A549 (cell line): ENCODE measurements around the gene TRAF1. TPM values are rescaled to one million over a fixed set of nuclear protein-coding genes. Genes with fewer than 3 reads are reported as not detected.
A peak's percentile ranks its signal among the peaks of the same experiment; 100 is the strongest.

ENCODE experiments used
- ATAC-seq, 2 experiments: fragments of 200-7000 bp in 1 of 2; fragments of >200 bp in 1 of 2; cut with Nextera tagmentation in 1 of 2; cut with Tn5 transposase in 1 of 2; 3 replicates each; pipeline versions ENCODE4 v1.8.0 to v1.9.1; 2018 to 2020; ENCODE audit warnings: mild to moderate bottlenecking in 1 of 2, moderate library complexity in 1 of 2
- CTCF ChIA-PET: fragments of 300-600 bp; sonication (Branson Sonifier 250); formaldehyde crosslinking; extraction: SDS; loops from one replicate; lab custom pipeline; 2021; ENCODE audit warnings: antibody characterized with exemption, inconsistent platforms; lab: Yijun Ruan, JAX
- POLR2A ChIA-PET: fragments of 350-600 bp; formaldehyde crosslinking; extraction: SDS; loops from one replicate; lab custom pipeline; 2021; ENCODE audit warnings: antibody characterized with exemption, inconsistent platforms; lab: Yijun Ruan, JAX
- DNase-seq, 2 experiments: peaks; one replicate each; pipeline versions ENCODE4 v3.0.0 to v3.0.0-alpha.2; 2011 to 2016; ENCODE audit warnings: low read depth in 1 of 2, low spot score in 1 of 2
- FAIRE-seq: peaks from 2 replicates; lab custom pipeline; 2011; peaks lifted over from hg19 to GRCh38; lab: Jason Lieb, UNC
- H3K27ac ChIP-seq, 2 experiments: fragments of >200 bp; sonication (Bioruptor Twin); formaldehyde crosslinking; 3 replicates each; pipeline ENCODE4 v1.5.1; 2016 to 2017
- H3K4me1 ChIP-seq: fragments of >200 bp; sonication (Bioruptor Twin); formaldehyde crosslinking; 3 replicates; pipeline ENCODE4 v1.6.1; 2016
- H3K4me2 ChIP-seq: fragments of >200 bp; sonication (Bioruptor Twin); formaldehyde crosslinking; 3 replicates; pipeline ENCODE4 v1.6.1; 2016
- H3K4me3 ChIP-seq: fragments of >200 bp; sonication (Bioruptor Twin); formaldehyde crosslinking; 3 replicates; pipeline ENCODE4 v1.5.1; 2016
- H3K9me3 ChIP-seq: fragments of >200 bp; sonication (Bioruptor Twin); formaldehyde crosslinking; 3 replicates; pipeline ENCODE4 v1.6.1; 2016
- CBX8 ChIP-seq: fragments of 200-600 bp; sonication (generic); IDR thresholded peaks from 2 replicates; pipeline ENCODE4 v1.6.1; 2016
- EHF ChIP-seq: fragments of 250-450 bp; sonication (Bioruptor Pico); IDR thresholded peaks from 2 replicates; pipeline ENCODE4 v1.5.0; 2020; ENCODE audit warnings: mild to moderate bottlenecking
- EP300 ChIP-seq, 2 experiments: fragments of >200 bp; sonication (Bioruptor Twin); formaldehyde crosslinking; IDR thresholded peaks; 2 replicates in 1 of 2; 3 replicates in 1 of 2; pipeline ENCODE4 v1.6.1; 2016 to 2017
- FOXS1 ChIP-seq: fragments of 250-450 bp; sonication (Bioruptor Pico); IDR thresholded peaks from 2 replicates; pipeline ENCODE4 v1.5.0; 2020; ENCODE audit warnings: mild to moderate bottlenecking, moderate library complexity
- HDAC2 ChIP-seq: fragments of 200-600 bp; sonication (generic); IDR thresholded peaks from 2 replicates; pipeline ENCODE4 v1.6.1; 2016
- HEYL ChIP-seq: fragments of 250-450 bp; sonication (Bioruptor Pico); IDR thresholded peaks from 2 replicates; pipeline ENCODE4 v1.8.0; 2021; ENCODE audit warnings: mild to moderate bottlenecking, moderate library complexity
- HMGXB4 ChIP-seq: fragments of 250-450 bp; sonication (Bioruptor Pico); IDR thresholded peaks from 2 replicates; pipeline ENCODE4 v1.5.0; 2021; ENCODE audit warnings: mild to moderate bottlenecking, moderate library complexity, borderline replicate concordance
- JUNB ChIP-seq: fragments of >200 bp; sonication (Bioruptor Twin); formaldehyde crosslinking; IDR thresholded peaks from 2 replicates; pipeline ENCODE4 v1.6.1; 2016
- MAFK ChIP-seq: fragments of 450-650 bp; IDR thresholded peaks from 2 replicates; pipeline ENCODE4 v1.6.1; 2014; ENCODE audit not compliant: partially characterized antibody
- NPAS2 ChIP-seq: fragments of 250-450 bp; sonication (Bioruptor Pico); IDR thresholded peaks from 2 replicates; pipeline ENCODE4 v1.8.0; 2022; ENCODE audit warnings: mild to moderate bottlenecking, moderate library complexity, borderline replicate concordance
- NR3C1 ChIP-seq: fragments of >200 bp; sonication (Bioruptor Twin); formaldehyde crosslinking; IDR thresholded peaks from 3 replicates; pipeline ENCODE4 v1.6.1; 2017
- PBX3 ChIP-seq: IDR thresholded peaks from 2 replicates; pipeline ENCODE4 v1.6.1; 2012
- RARB ChIP-seq: fragments of 250-450 bp; sonication (Bioruptor Pico); IDR thresholded peaks from 2 replicates; pipeline ENCODE4 v1.8.0; 2021; ENCODE audit warnings: mild to moderate bottlenecking, moderate library complexity
- RFX5 ChIP-seq: fragments of 450-650 bp; IDR thresholded peaks from 2 replicates; pipeline ENCODE4 v1.7.1; 2014; ENCODE audit warnings: antibody characterized with exemption, mild to moderate bottlenecking, moderate library complexity
- SREBF2 ChIP-seq: fragments of 450-650 bp; IDR thresholded peaks from 2 replicates; pipeline ENCODE4 v1.6.1; 2014; ENCODE audit warnings: mild to moderate bottlenecking, moderate library complexity
- ZFP36 ChIP-seq: fragments of 450-650 bp; IDR thresholded peaks from 2 replicates; pipeline ENCODE4 v1.6.1; 2014; ENCODE audit warnings: borderline replicate concordance; ENCODE audit not compliant: partially characterized antibody
- WGBS: methylation state at CpG from one replicate; pipeline ENCODE4 v1.1.6; 2017; ENCODE audit errors: missing lambda C conversion rate; 5-methylcytosine and 5-hydroxymethylcytosine counted together
- polyA plus RNA-seq, 4 experiments: library from polyadenylated mRNA; depleted of rRNA in 3 of 4; stranded (reverse); fragments of >200 nt; fragmentation: RNase III in 1 of 4; extraction: RNeasy Plus Mini Kit Qiagen cat#74134 plus additional on column Dnase treatment in 1 of 4; gene quantifications; 2 replicates in 3 of 4; 3 replicates in 1 of 4; pipeline ENCODE4 v1.2.3, GENCODE V29; 2011 to 2017

The TRAF1 gene
- polyA plus RNA-seq, 2 of the 4 experiments (the other 2 are of a cell fraction): 2.0 to 3.4 TPM

GRCh38 chr9:120891245-120891883 lies 35.2 kb downstream of the TRAF1 start:
- H3K27ac ChIP-seq: no peak overlapping the region
- H3K4me2 ChIP-seq: no peak overlapping the region
- ATAC-seq (no peak), DNase-seq (no peak), FAIRE-seq (no peak)
- H3K9me3 ChIP-seq: no peaks in the 10 kb centered on the region
- TF ChIP-seq HDAC2 (no peak), SREBF2 (no peak), RFX5 (no peak), NR3C1 (no peak)
- 83% methylated on average over 10 of the region's 10 CpGs for WGBS
- H3K4me3 ChIP-seq: no peak overlapping the region
- ChIA-PET CTCF (interaction anchor here (0.7 to 2.6 kb wide), 3 partner anchors 11 to 34 kb away, joined by 3 to 8 read pairs (median 3); no protein-coding TSS in a partner anchor), POLR2A (no interaction called here)
- H3K4me1 ChIP-seq: no peaks in the 10 kb centered on the region

GRCh38 chr9:120890320-120891244 lies 36.0 kb downstream of the TRAF1 start:
- TF ChIP-seq MAFK (no peak), ZFP36 (peak; percentile 19)
- Histone ChIP-seq H3K4me2 (no peak overlapping the region), H3K9me3 (no peaks in the 10 kb centered on the region), H3K4me1 (no peaks in the 10 kb centered on the region), H3K4me3 (no peak overlapping the region), H3K27ac (no peak overlapping the region)
- CTCF ChIA-PET: interaction anchor here (0.7 to 2.6 kb wide), 5 partner anchors 10 to 181 kb away, joined by 3 to 8 read pairs (median 4); no protein-coding TSS in a partner anchor
- FAIRE-seq: no peak
- no peak for ATAC-seq
- 83% methylated on average over 14 of the region's 14 CpGs for WGBS
- POLR2A ChIA-PET: interaction anchor here (0.7 kb wide), 1 partner anchor 39 kb away, joined by 6 read pairs; no protein-coding TSS in a partner anchor
- no peak for DNase-seq

- no peak for FAIRE-seq
Measured at GRCh38 chr9:120889606-120890271, 36.9 kb downstream of the TRAF1 start.

More at GRCh38 chr9:120889606-120890271, 36.9 kb downstream of the TRAF1 start:
- 94% methylated on average over 1 of the region's 1 CpG for WGBS
- Histone ChIP-seq H3K9me3 (no peaks in the 10 kb centered on the region), H3K4me1 (no peaks in the 10 kb centered on the region), H3K27ac (no peak overlapping the region), H3K4me2 (no peak overlapping the region), H3K4me3 (no peak overlapping the region)
- ChIA-PET POLR2A (interaction anchor here (0.7 kb wide), 1 partner anchor 39 kb away, joined by 6 read pairs; no protein-coding TSS in a partner anchor), CTCF (interaction anchor here (0.7 to 2.6 kb wide), 6 partner anchors 13 to 182 kb away, joined by 3 to 8 read pairs (median 4); no protein-coding TSS in a partner anchor)
- DNase-seq (no peak), ATAC-seq (no peak)
- TF ChIP-seq NR3C1: no peak
- no peak for TF ChIP-seq FOXS1
- no peak for TF ChIP-seq CBX8
- TF ChIP-seq RARB: no peak
- TF ChIP-seq EHF (CRISPR knock-in tag): no peak
- TF ChIP-seq JUNB: no peak
- no peak for TF ChIP-seq HEYL (CRISPR knock-in tag)
- no peak for TF ChIP-seq NPAS2
- TF ChIP-seq PBX3: no peak
- no peak for TF ChIP-seq HMGXB4
- no peak for TF ChIP-seq EP300 (IDR thresholded peaks at IDR 0.05)
